Dermis lymphatic vessel endothelial cell (primary cell): Measurements from ENCODE around the gene GNLY. TPM values are rescaled to one million over a fixed set of nuclear protein-coding genes. Genes with fewer than 3 reads are reported as not detected.

Experiments used
- total RNA-seq: library from RNA; depleted of rRNA; stranded (reverse); fragments of >200 nt; gene quantifications from 2 replicates; pipeline ENCODE4 v1.2.1, GENCODE V29; 2014

GNLY gene
- total RNA-seq = not detected in 2 replicates

GRCh38 chr2:85694052-85695025, at the start of gene GNLY:
GNLY (plus strand) TSS chr2:85694358; CDS start chr2:85694419, 61 bp downstream.

GRCh38 chr2:85668009-85668856, 25.9 kb upstream of the GNLY start, which contains the start of gene SFTPB:
SFTPB (minus strand) TSS chr2:85668199; CDS start chr2:85668183, 16 bp downstream.

Other genes with a start within 250 kb of the GNLY start
- 75.9 and 119 TPM in 2 replicates for gene MAT2A, start 155.2 kb upstream of the GNLY start, total RNA-seq
- gene GGCX, start 132.9 kb upstream of the GNLY start, total RNA-seq = 30.2 and 33.7 TPM in 2 replicates
- 1.7 and 8.8 TPM in 2 replicates for gene VAMP8, start 116.8 kb upstream of the GNLY start, total RNA-seq
- gene VAMP5, start 109.9 kb upstream of the GNLY start, total RNA-seq = 89.0 and 119 TPM in 2 replicates
- 200 and 267 TPM in 2 replicates for gene RNF181, start 98.6 kb upstream of the GNLY start, total RNA-seq
- gene TMEM150A, start 91.7 kb upstream of the GNLY start, total RNA-seq = 10.1 and 10.8 TPM in 2 replicates
- gene C2orf68, start 82.3 kb upstream of the GNLY start, total RNA-seq = 24.4 and 27.5 TPM in 2 replicates
- 31.8 and 35.0 TPM in 2 replicates for gene USP39, start 78.2 kb upstream of the GNLY start, total RNA-seq
- gene SFTPB, start 26.2 kb upstream of the GNLY start, total RNA-seq = not detected in 2 replicates
- 16.5 and 36.4 TPM in 2 replicates for gene ATOH8, start 59.6 kb downstream of the GNLY start, total RNA-seq
- gene ST3GAL5, start 194.6 kb downstream of the GNLY start, total RNA-seq = 2.1 and 3.0 TPM in 2 replicates